Measurements from ENCODE around the gene HOXB1.

GRCh38 chr17:48529683-48530009 is 1.2 kb downstream of the HOXB1 start:
- TF ChIP-seq POLR2A (IDR thresholded peaks at IDR 0.05) (no peak), CTCF (IDR thresholded peaks at IDR 0.05) (no peak)
